Measurements from ENCODE around the gene IFITM2.

GRCh38 chr11:293852-294661 is 13.6 kb upstream of the IFITM2 start:
- no peak for TF ChIP-seq CTCF (IDR thresholded peaks at IDR 0.05)
- no peak for TF ChIP-seq POLR2A (IDR thresholded peaks at IDR 0.05)

Data from body of pancreas (tissue), 4 donors.